Epithelial cell of proximal tubule (primary cell): Measurements from ENCODE around the gene RERE. TPM values are rescaled to one million over a fixed set of nuclear protein-coding genes. Genes with fewer than 3 reads are reported as not detected.
A peak's percentile ranks its signal among the peaks of the same experiment; 100 is the strongest.

Source experiments
- DNase-seq: peaks from one replicate; pipeline ENCODE4 v3.0.0-alpha.2; 2011; ENCODE audit warnings: low read depth
- H3K4me3 ChIP-seq: 2 replicates; pipeline ENCODE4 v1.5.1; 2011; ENCODE audit warnings: low read depth, mild to moderate bottlenecking, low read length
- total RNA-seq: library from RNA; depleted of rRNA; stranded (reverse); fragments of >200 nt; gene quantifications from 2 replicates; pipeline ENCODE4 v1.2.3, GENCODE V29; 2015
- TF ChIP-seq, protein P1 (sequence below): conservative IDR thresholded peaks from 2 replicates; pipeline ENCODE4 v1.5.1; 2012; ENCODE audit warnings: low read depth, mild to moderate bottlenecking, low read length

The RERE gene
- total RNA-seq, 1 donor from 2014 or later = 18.0 TPM

DNA sequence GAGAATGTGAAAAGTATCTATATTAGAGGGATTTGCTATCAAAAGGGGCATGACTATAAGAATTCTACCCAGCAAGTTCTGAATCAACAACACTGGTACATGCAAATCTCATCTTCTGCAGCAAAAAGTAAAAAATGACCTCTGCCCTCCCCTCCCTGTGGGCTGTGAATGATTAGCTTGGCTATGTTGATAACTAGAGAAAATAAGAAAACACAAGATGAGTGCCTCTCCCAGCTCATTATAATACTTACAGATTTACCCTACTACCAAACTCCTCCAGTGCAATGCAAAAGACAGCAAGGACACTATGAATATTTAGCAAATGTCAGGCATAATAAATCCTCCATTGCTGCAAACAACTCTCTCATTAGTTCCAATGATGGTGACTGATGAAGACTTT lies 397.1 kb downstream of the RERE start:
- DNase-seq = no peak
- H3K4me3 ChIP-seq = peak overlapping the region; percentile 63
- TF ChIP-seq, protein P1, sequence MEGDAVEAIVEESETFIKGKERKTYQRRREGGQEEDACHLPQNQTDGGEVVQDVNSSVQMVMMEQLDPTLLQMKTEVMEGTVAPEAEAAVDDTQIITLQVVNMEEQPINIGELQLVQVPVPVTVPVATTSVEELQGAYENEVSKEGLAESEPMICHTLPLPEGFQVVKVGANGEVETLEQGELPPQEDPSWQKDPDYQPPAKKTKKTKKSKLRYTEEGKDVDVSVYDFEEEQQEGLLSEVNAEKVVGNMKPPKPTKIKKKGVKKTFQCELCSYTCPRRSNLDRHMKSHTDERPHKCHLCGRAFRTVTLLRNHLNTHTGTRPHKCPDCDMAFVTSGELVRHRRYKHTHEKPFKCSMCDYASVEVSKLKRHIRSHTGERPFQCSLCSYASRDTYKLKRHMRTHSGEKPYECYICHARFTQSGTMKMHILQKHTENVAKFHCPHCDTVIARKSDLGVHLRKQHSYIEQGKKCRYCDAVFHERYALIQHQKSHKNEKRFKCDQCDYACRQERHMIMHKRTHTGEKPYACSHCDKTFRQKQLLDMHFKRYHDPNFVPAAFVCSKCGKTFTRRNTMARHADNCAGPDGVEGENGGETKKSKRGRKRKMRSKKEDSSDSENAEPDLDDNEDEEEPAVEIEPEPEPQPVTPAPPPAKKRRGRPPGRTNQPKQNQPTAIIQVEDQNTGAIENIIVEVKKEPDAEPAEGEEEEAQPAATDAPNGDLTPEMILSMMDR = no peak

DNA sequence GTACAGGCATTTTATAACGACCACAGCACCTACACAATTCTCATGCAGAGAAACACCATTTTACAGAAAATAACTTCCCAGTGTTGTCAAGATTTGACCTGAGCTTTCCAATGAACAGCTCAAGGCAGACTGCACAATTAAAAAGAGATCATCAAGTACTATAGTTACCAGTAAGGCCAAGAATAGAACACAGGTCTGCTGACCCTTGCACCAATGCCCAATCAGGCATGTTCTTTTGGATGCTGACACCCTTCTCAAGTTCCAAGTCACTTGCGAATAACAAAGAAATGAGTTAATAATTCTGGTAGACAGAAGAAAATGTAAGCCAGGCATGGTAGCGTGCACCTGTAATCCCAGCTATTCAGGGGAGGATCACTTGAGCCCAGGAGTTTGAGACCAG lies 397.6 kb downstream of the RERE start:
- peak; percentile 92 for DNase-seq
- peak overlapping the region; percentile 63 for H3K4me3 ChIP-seq
- TF ChIP-seq, protein P1 = no peak

DNA sequence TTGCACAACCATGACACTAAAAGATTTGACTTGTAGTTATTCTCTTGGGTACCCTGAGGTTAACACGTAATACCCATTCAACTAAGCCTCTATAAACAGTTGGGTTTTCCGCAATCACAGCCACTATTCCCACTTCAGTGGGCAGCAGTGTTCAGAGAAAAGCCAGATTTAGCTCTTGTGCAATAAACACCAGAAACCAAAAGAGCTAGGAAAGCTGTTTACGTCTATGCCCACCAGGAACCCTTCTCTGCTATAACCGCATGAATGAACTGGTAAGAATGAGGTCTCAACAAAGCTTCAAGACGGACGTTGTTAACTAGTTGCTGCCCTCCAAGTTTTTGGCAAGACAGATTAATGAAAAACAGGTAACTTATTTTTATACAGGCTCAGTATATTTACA lies 398.3 kb downstream of the RERE start:
- TF ChIP-seq, protein P1 = no peak
- peak overlapping the region; percentile 63 for H3K4me3 ChIP-seq
- peak; percentile 81 for DNase-seq

DNA sequence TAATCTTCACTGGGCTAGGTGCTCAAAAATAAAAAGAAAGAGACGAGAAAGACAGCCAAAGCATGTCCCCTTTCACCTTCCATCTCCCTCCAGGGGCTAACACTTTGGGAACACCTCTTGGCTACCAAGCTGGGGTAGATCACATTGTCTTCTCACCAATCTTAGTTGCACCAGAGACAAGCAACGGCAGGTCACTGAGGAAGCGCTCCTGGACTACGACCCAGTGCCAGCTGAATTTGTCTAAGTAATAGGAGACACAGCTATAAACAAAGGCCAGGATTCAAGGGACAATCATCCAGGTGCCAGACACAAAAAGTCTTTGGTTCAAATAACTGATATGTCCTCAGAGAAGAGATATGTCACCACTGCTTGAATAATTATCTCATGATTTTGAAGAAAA lies 399.1 kb downstream of the RERE start:
- TF ChIP-seq, protein P1 = no peak
- no peak for DNase-seq
- H3K4me3 ChIP-seq = no peak overlapping the region

DNA sequence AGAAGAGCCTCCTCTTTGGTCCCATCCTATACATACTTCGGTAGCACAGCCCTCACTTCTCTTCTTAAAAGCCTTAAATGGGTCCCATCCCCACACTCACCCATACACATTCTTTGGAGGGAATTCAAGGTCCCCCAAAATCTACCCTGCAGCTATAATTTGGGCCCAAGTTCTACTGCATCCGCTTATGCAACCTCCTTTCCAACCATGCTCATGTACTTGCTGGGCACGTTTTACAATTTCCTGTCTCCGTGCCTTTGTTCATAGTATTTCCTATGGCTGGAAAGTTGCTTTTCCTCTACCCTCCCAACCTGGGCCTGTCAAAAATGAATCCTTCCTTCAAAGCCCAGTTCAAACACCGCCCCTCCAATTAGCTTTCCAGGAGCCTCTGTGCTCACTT lies 399.8 kb downstream of the RERE start:
- TF ChIP-seq, protein P1 = no peak
- H3K4me3 ChIP-seq = no peak overlapping the region
- DNase-seq = no peak

DNA sequence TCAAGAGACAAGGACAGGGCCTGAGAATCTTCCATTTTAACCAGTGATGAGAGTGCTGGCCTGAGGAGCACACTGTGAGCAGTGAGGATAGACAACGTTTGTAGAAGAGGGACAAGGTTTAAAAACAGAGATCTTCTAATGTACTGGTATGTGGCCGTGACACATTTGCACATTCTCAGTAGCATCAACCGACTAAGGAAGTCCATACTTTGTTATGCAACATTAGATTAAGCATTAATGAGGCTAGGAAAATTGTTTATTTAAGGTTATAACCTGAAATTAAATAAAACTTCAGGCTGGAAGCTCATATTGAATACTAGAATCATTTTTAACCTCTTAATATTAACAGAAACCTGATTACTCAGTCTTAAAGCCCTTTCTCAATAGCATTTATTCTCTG lies 400.6 kb downstream of the RERE start:
- peak overlapping the region; percentile 23 for H3K4me3 ChIP-seq
- DNase-seq = no peak
- TF ChIP-seq, protein P1 = no peak

DNA sequence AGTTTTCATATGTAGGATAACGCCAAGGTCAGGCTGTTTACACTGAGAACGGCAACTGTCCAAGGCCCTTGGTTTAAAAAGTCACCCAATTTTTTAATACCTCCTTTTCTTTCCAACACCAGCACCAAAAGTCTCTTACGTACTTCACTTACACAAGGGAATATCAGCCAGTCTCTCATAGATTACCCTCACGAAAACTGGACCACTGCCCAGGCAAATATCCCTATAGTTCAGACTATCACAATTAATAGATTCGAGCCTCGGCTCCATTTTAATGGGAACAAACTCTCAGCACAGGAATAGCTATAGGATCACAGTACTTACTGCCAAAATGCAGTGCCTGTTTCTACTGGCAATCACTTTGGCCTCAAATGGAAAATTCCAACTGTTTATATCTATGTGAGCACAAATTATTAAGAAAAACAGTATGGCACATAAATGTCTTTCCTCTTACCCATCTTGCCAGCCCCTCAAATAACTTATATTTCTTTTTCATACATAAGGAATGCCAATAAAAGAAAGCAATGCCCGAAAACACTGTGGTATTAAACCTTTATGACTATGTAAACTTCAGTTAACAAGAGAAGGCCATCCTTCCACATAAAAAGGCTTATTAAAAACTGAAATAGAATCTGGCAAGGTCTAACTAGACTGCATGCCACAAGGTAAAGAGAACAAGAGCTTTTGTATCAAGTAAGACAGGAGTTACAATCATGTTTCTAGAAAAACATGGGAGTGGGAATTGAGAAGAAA lies 401.7 kb downstream of the RERE start:
- no peak overlapping the region for H3K4me3 ChIP-seq
- TF ChIP-seq, protein P1 = no peak
- DNase-seq = no peak
